ENCODE data around the gene CCR5AS.
"Not testable (repeated sequence)": the region's sequence is repeated elsewhere in the genome, so short reads cannot be mapped to it uniquely, and the experiment has no call there.

The CCR5AS gene

GRCh38 chr3:46356909-46357308 is 50.0 kb downstream of the CCR5AS start:
- no peak for DNase-seq (ENCODE audit: low spot score)

- no peak for DNase-seq (ENCODE audit: low spot score)
Observed at GRCh38 chr3:46356276-46356675, 50.6 kb downstream of the CCR5AS start.

DNA sequence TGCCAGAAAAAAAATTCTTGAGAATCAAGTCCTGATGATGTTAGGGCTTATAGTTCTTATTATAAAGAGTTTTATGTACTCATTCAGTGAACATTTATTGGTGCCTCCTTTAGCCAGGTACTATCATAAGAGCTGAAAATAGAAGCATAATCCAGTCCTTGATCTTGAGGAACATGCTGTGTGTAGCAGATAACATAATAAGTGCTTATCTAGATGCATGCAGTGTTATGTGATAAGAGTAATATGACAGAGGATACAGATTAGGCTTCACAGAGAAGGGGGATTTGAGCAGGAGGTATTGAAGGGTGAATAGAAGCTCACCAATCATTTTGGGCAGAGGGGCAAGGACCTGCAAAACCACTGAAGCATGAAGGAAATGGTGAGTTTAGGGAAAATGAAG is 51.9 kb downstream of the CCR5AS start:
- DNase-seq (ENCODE audit: low spot score) = no peak

- DNase-seq (ENCODE audit: low spot score) = no peak
Observed at GRCh38 chr3:46354478-46354877, 52.4 kb downstream of the CCR5AS start.

DNA sequence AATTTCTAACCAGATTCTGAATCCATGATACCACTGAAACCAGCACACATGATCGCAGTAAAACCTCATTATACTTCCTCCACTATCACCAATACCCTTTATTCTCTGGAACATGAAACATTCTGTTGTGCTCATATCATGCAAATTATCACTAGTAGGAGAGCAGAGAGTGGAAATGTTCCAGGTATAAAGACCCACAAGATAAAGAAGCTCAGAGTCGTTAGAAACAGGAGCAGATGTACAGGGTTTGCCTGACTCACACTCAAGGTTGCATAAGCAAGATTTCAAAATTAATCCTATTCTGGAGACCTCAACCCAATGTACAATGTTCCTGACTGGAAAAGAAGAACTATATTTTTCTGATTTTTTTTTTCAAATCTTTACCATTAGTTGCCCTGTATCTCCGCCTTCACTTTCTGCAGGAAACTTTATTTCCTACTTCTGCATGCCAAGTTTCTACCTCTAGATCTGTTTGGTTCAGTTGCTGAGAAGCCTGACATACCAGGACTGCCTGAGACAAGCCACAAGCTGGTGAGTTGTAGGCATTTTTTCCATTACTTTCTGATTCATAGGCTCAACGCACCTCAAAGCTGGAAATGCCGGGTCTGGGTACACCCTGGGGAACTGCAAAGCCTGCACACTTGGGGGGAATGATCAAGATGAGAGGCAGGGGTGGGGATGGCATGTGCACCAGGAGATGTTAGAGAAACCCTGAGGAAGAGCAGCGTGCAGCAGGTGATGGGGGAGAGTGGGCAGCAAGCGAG is 53.0 kb downstream of the CCR5AS start, which contains the start of gene CCR2:
CCR2 (plus strand) TSS at position 465 of the 764 bp plus-strand sequence. CDS start 3,417 bp downstream, outside the sequence.
- no peak for DNase-seq (ENCODE audit: low spot score)

DNA sequence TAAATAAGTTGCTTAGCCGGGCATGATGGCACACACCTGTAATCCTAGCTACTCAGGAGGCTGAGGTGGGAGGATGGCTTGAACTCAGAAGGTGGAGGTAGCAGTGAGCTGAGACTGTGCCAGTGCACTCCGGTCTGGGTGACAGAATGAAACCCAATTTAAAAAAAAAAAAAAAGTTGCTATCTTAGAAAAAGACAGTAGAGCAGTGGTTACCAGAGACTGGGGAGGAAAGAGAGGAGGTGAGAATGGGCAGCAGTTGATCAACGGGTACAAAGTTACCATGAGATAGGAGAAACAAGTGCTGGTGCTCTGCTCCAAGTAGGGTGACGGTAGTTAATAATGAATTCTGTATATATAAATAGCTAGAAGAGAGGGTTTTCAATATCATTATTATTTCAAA is 53.8 kb downstream of the CCR5AS start:
- no peak for DNase-seq (ENCODE audit: low spot score)

GRCh38 chr3:46351646-46352045 is 55.2 kb downstream of the CCR5AS start:
- no peak for DNase-seq (ENCODE audit: low spot score)

DNA sequence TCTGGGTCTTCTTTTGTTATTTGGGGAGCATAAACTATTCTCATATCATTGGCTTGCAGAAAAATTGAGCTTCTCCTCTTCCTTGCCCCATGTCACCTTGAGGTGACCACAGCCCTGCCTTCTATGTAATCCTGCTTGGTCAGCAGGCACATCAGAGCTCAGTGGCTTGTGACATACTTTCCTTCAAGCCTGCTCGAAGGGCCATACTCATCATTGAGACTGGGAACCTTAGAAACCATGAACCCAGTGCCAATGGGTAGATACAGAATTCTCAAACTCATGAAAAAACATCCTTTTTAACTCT is 56.7 kb downstream of the CCR5AS start:
- DNase-seq (ENCODE audit: low spot score) = no peak

DNA sequence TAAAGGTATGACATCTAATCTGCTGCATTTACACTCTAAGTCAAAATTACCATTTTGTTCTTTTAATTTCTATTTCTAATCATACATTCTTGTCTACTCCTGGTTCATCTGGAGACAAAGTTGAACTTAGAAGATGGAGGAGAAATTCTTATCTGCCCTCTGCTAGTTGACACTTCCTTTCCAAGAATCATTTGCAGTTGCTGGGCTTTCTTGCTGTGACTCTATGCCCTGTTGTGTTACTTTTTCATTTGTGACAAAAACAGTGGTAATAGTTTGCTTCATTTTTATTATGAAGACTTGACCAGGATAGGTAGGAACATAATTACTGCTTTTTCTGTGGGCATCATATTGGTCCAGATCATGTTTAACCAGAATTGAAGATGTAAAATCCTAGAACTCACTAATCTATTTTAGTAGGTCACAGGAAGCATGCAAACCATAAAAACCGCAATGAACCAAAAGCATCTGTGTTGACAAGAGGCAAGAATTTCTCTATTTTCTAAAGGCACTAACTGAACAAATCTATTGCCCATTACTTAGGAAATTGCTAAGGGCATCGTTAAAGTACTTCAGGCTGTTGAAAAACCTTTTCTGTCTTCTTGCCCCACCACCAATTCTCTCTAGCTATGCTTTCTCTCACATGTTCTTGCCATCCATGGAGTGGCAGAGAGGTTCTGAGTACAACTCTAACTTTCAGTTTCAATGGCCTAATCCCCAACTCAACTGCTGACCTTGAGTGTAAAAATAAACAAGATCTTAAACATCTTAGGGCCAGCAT is 57.2 kb downstream of the CCR5AS start:
- no peak for DNase-seq (ENCODE audit: low spot score)

DNA sequence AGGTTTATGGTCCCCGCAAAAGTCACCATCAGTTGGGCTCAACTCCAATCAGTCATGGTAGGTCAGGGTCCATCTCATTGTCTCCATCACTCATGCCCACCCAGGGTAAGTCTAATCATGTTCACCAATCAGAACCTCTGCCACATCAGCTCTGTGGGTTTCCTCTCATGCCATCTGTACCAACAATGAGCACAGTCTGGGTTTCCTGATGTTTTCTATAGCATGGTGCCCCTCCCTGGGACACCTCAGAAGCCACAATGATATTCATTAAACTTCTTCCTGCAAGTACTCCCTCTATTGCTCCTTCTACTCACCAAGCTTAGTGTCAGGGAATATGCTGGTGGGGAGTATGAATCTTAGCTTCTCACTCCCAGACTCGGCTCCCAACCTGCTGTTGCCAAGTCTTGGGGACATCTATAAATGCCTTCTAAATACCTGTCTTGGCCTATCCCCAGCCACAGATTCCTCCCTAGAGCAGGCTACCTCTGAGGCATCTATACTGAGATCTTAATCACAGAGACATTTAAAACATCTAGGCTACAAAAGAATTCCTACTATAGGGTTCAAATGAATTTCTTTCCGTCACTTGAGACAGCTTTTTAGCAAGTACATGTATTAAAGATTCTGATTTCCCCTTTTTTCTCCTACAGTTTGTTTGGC is 57.9 kb downstream of the CCR5AS start:
- no peak for DNase-seq (ENCODE audit: low spot score)

GRCh38 chr3:46344476-46344875 is 62.4 kb downstream of the CCR5AS start:
- DNase-seq (ENCODE audit: low spot score) = no peak

DNA sequence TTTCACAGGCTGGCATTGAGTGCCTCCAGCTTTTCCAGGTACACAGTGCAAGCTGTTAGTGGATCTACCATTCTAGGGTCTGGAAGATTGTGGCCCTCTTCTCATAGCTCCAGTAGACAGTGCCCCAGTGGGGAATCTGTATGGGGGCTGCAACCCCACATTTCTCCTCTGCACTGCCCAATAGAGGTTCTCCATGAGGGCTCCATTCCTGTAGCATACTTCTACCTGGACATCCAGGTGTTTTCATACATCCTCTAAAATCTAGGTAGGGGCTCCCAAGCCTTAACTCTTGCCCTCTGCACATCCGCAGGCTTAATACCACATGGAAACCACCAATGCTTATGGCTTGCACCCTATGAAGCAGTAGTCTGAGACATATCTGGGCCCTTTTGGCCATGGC is 68.0 kb downstream of the CCR5AS start:
- DNase-seq (ENCODE audit: low spot score) = no peak

GRCh38 chr3:46337911-46338310 is 69.0 kb downstream of the CCR5AS start:
- DNase-seq (ENCODE audit: low spot score) = no peak

GRCh38 chr3:46335541-46335940 is 71.3 kb downstream of the CCR5AS start:
- DNase-seq (ENCODE audit: low spot score) = no peak

GRCh38 chr3:46334741-46335478 is 72.0 kb downstream of the CCR5AS start:
- no peak for DNase-seq (ENCODE audit: low spot score)

DNA sequence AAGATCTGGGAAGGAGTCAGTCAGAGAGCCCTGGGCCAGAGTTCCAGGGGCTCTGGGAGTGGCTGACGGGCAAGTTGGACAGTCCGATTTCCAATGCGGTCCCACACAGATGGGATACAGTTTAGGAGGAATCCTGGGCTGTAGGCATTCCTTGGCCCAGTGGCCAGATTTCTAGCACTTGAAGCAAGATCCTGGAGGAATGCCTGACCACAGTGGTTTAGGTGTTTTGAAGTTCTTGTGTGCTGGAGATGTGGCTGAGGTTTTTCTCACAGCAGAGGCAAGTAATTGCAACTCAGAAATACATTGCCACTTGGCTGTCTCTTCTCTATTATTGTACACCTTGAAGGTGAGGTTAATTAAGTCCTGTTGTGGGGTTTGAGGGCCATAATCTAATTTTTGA is 76.2 kb downstream of the CCR5AS start:
- DNase-seq (ENCODE audit: low spot score) = not testable (repeated sequence)

DNA sequence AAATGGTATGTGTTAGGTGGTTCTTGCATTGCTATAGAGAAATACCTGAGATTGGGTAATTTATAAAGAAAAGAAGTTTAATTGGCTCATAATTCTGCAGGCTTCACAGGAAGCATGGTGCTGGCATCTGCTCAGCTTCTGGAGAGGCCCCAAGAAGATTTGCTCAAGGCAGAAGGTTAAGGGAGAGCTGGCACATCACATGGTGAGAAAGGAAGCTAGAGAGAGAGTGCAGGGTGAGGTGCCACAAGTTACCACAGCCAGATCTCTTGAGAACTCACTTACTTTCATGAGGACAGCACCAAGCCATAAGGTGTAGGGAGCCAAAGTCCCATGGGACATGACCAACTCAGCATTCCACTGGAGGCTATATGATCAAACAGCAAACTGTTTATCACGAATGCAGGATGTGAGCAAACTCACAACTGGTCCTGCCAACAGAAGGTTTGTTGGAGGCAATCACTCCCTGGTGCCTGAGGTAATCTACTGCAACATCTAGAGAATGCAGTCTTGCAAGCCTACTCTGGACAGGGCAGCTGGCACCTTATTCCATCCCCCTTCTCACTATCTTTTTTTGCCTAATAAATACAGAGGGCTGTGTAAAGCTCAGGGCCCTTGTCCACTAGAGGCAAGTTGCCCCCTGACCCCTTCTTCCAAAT is 81.1 kb downstream of the CCR5AS start:
- no peak for DNase-seq (ENCODE audit: low spot score)

GRCh38 chr3:46324036-46324435 is 82.8 kb downstream of the CCR5AS start:
- DNase-seq (ENCODE audit: low spot score) = no peak

- no peak for DNase-seq (ENCODE audit: low spot score)
Observed at GRCh38 chr3:46321461-46322104, 85.3 kb downstream of the CCR5AS start.

- DNase-seq (ENCODE audit: low spot score) = no peak
Observed at GRCh38 chr3:46318207-46318927, 88.5 kb downstream of the CCR5AS start.
